ENCODE results near the gene ACACB.
"Not testable (repeated sequence)": the region's sequence is repeated elsewhere in the genome, so short reads cannot be mapped to it uniquely, and the experiment has no call there.

ACACB gene

GRCh38 chr12:109147954-109148353 lies 31.6 kb downstream of the ACACB start:
- no peak for DNase-seq

- DNase-seq, result no peak
These were observed 33.8 kb downstream of the ACACB start for GRCh38 chr12:109150124-109150640.

- DNase-seq, result no peak
These were observed 35.1 kb downstream of the ACACB start for GRCh38 chr12:109151457-109151856.

- no peak for DNase-seq
These were observed 37.5 kb downstream of the ACACB start for GRCh38 chr12:109153821-109154441.

GRCh38 chr12:109154451-109155438 lies 38.4 kb downstream of the ACACB start:
- DNase-seq, result peak; percentile 88

- DNase-seq, result no peak
These were observed 39.6 kb downstream of the ACACB start for GRCh38 chr12:109156036-109156435.

- DNase-seq, result no peak
These were observed 40.2 kb downstream of the ACACB start for GRCh38 chr12:109156586-109156985.

GRCh38 chr12:109157986-109158385 lies 41.6 kb downstream of the ACACB start:
- DNase-seq, result no peak

- no peak for DNase-seq
These were observed 44.0 kb downstream of the ACACB start for GRCh38 chr12:109160433-109160832.

GRCh38 chr12:109160873-109161272 lies 44.5 kb downstream of the ACACB start:
- no peak for DNase-seq

GRCh38 chr12:109162551-109162950 lies 46.2 kb downstream of the ACACB start:
- DNase-seq, result no peak

- no peak for DNase-seq
These were observed 46.8 kb downstream of the ACACB start for GRCh38 chr12:109163167-109163566.

- no peak for DNase-seq
These were observed 49.2 kb downstream of the ACACB start for GRCh38 chr12:109165599-109165998.

GRCh38 chr12:109166371-109166770 lies 50.0 kb downstream of the ACACB start:
- no peak for DNase-seq

- no peak for DNase-seq
These were observed 51.4 kb downstream of the ACACB start for GRCh38 chr12:109167781-109168180.

GRCh38 chr12:109169262-109169661 lies 52.9 kb downstream of the ACACB start:
- no peak for DNase-seq

GRCh38 chr12:109169686-109170085 lies 53.3 kb downstream of the ACACB start:
- DNase-seq, result no peak

GRCh38 chr12:109170324-109170723 lies 53.9 kb downstream of the ACACB start:
- no peak for DNase-seq

GRCh38 chr12:109172787-109173186 lies 56.4 kb downstream of the ACACB start:
- DNase-seq, result not testable (repeated sequence)

- DNase-seq, result no peak
These were observed 57.3 kb downstream of the ACACB start for GRCh38 chr12:109173443-109174240.

- no peak for DNase-seq
These were observed 58.1 kb downstream of the ACACB start for GRCh38 chr12:109174468-109174867.

- no peak for DNase-seq
These were observed 62.1 kb downstream of the ACACB start for GRCh38 chr12:109178532-109178931.

- DNase-seq, result no peak
These were observed 63.5 kb downstream of the ACACB start for GRCh38 chr12:109179927-109180326.
